Measurements from ENCODE around the gene PARVB. TPM values are rescaled to one million over a fixed set of nuclear protein-coding genes. Genes with fewer than 3 reads are reported as not detected.

PARVB gene
- total RNA-seq, 1 donor from 2014 or later = 6.6 TPM

GRCh38 chr22:44163536-44163935, 139.4 kb downstream of the PARVB start:
- DNase-seq = no peak

GRCh38 chr22:44164031-44164430, 139.9 kb downstream of the PARVB start:
- DNase-seq = no peak

- no peak for DNase-seq
These were observed 141.3 kb downstream of the PARVB start for GRCh38 chr22:44165286-44165874.

GRCh38 chr22:44166498-44167276, 142.6 kb downstream of the PARVB start:
- no peak for DNase-seq

GRCh38 chr22:44167501-44167900, 143.4 kb downstream of the PARVB start:
- DNase-seq = no peak

- no peak for DNase-seq
These were observed 144.1 kb downstream of the PARVB start for GRCh38 chr22:44168206-44168605.

GRCh38 chr22:44170470-44170869, 146.4 kb downstream of the PARVB start:
- DNase-seq = no peak

- DNase-seq = no peak
These were observed 147.5 kb downstream of the PARVB start for GRCh38 chr22:44171561-44171960.

- DNase-seq = no peak
These were observed 148.4 kb downstream of the PARVB start for GRCh38 chr22:44172370-44173108.

GRCh38 chr22:44173154-44173553, 149.1 kb downstream of the PARVB start:
- no peak for DNase-seq

- DNase-seq = no peak
These were observed 151.6 kb downstream of the PARVB start for GRCh38 chr22:44175676-44176075.

GRCh38 chr22:44179196-44179988, 155.3 kb downstream of the PARVB start:
- DNase-seq = no peak

GRCh38 chr22:44179989-44180705, 156.0 kb downstream of the PARVB start:
- no peak for DNase-seq

- DNase-seq = no peak
These were observed 156.6 kb downstream of the PARVB start, which contains the start of gene PARVG for GRCh38 chr22:44180706-44181032. Gene PARVG, plus strand, starts transcription at chr22:44180925. Its CDS starts 2,405 bp downstream, at chr22:44183330.

- no peak for DNase-seq
These were observed 157.2 kb downstream of the PARVB start for GRCh38 chr22:44181033-44181911.

GRCh38 chr22:44181912-44182587, 157.9 kb downstream of the PARVB start:
- no peak for DNase-seq

- DNase-seq = no peak
These were observed 158.6 kb downstream of the PARVB start for GRCh38 chr22:44182588-44183286.

- DNase-seq = no peak
These were observed 159.1 kb downstream of the PARVB start for GRCh38 chr22:44183287-44183588.

GRCh38 chr22:44184006-44184405, 159.9 kb downstream of the PARVB start:
- DNase-seq = no peak

All from skin of body (tissue), 2 donors.